Esophagus muscularis mucosa (tissue), 3 donors: Measurements from ENCODE around the gene RARRES1.

Experiments used
- CTCF ChIP-seq, 3 experiments: fragments of 200-600 bp in 2 of 3; fragments of 450-650 bp in 1 of 3; sonication (generic) in 2 of 3; IDR thresholded peaks; one replicate each; pipeline ENCODE4 v1.5.1; 2017 to 2019; ENCODE audit warnings: antibody characterized with exemption in 3 of 3, mild to moderate bottlenecking in 2 of 3, moderate library complexity in 1 of 3
- POLR2AphosphoS5 ChIP-seq, 2 donors: sonication (generic); formaldehyde crosslinking; IDR thresholded peaks; one replicate each; pipeline ENCODE4 v1.6.1; 2017; ENCODE audit warnings: antibody characterized with exemption in 2 of 2

DNA sequence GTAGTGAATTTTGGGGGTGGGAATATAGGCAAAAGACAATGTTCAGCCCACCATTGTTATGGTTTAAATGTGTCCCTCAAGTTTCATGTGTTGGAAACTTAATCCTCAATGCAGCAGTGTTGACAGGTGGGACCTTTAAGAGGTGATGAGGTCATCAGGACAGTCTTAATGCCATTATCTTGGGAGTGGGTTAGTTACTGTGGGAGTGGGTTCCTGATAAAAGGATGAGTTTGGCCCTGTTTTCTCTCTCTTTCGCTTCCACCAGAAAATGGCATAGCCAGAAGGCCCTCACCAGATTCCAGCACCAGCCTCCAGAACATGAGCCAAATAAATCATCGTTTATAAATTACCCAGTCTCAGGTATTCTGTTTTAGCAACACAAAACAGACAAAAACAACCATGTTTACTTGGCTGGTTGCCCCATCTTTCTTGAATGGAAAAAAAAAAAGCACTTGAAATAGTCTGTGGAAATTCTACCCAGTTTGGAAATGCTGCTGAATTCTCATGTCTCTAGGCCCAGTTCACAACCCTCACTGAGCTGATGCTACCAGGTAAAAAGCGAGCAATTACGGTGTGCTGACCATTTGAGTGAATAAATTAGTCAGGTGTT lies 38.6 kb upstream of the RARRES1 start:
- TF ChIP-seq CTCF (IDR thresholded peaks at IDR 0.05) (no peak), POLR2AphosphoS5 (IDR thresholded peaks at IDR 0.05) (no peak)
